C4-2B (cell line): ENCODE measurements around the gene SLC35A3.

ENCODE experiments used
- H3K27ac ChIP-seq: fragments of 450-650 bp; 2 replicates; pipeline ENCODE4 v1.5.1; 2017
- ZFX ChIP-seq: fragments of 450-650 bp; IDR thresholded peaks from 2 replicates; pipeline ENCODE4 v1.6.1; 2017
- TF ChIP-seq, protein P1 (sequence below): fragments of 450-650 bp; conservative IDR thresholded peaks from 2 replicates; pipeline ENCODE4 v1.5.1; 2017; ENCODE audit warnings: mild to moderate bottlenecking

SLC35A3 gene

DNA sequence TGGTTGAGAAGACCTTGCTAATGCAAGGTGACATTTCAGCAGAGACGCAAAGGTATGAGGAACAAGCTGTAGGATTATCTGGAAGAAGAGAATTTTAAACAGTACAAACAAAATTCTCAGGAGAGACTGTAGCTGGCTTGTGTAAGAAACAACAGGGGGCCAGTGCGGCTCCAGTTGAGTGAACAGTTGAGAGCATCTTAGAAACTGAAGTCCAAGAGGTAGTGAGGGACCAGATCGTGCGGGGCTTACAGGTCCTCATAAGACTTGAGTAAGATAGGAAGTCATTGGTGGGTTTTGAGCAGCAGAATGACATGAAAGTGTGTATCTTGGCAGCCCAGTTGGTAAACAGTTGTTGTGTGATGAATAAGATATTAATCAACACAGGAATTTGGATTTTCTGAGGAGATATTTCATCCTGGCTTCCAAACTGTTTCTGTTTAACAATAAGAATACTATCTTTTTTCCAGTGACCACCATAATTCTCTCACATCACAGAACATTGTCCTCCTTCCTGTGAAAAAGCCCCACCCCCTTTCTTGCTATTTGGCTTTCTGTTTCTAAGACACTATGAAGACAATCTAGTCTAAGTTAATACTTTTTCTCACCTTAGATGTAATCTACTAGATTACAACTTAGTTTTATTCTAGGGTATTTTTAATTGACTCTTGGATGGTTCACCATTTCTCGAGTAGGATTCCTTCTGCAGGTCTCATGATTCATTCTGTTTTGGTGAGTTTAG is 100.6 kb downstream of the SLC35A3 start:
- TF ChIP-seq, protein P1, sequence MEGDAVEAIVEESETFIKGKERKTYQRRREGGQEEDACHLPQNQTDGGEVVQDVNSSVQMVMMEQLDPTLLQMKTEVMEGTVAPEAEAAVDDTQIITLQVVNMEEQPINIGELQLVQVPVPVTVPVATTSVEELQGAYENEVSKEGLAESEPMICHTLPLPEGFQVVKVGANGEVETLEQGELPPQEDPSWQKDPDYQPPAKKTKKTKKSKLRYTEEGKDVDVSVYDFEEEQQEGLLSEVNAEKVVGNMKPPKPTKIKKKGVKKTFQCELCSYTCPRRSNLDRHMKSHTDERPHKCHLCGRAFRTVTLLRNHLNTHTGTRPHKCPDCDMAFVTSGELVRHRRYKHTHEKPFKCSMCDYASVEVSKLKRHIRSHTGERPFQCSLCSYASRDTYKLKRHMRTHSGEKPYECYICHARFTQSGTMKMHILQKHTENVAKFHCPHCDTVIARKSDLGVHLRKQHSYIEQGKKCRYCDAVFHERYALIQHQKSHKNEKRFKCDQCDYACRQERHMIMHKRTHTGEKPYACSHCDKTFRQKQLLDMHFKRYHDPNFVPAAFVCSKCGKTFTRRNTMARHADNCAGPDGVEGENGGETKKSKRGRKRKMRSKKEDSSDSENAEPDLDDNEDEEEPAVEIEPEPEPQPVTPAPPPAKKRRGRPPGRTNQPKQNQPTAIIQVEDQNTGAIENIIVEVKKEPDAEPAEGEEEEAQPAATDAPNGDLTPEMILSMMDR = no peak
- TF ChIP-seq ZFX = no peak

DNA sequence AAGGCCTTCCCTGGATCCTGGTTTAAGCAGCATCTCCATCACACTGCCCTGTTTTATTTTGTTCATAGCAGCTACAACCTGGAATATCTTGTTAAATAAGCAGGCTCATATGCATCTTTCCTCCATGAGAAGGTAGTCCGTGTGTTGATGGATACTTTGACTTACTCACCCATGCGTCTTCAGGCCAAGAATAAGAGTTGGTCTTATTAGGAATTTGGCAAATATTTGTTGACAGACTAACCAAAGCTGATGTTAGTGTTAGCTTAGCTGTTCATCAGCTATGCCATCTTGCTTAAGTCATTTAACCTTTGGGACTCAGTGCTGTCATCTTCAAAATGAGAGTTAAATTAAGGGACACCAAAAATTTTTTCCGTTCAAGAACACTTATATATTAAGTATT is 103.7 kb downstream of the SLC35A3 start:
- H3K27ac ChIP-seq = no peak overlapping the region
- no peak for TF ChIP-seq ZFX
- TF ChIP-seq, protein P1 = no peak

More for the DNA sequence above, 100.6 kb downstream of the SLC35A3 start:
- H3K27ac ChIP-seq = no peak overlapping the region

DNA sequence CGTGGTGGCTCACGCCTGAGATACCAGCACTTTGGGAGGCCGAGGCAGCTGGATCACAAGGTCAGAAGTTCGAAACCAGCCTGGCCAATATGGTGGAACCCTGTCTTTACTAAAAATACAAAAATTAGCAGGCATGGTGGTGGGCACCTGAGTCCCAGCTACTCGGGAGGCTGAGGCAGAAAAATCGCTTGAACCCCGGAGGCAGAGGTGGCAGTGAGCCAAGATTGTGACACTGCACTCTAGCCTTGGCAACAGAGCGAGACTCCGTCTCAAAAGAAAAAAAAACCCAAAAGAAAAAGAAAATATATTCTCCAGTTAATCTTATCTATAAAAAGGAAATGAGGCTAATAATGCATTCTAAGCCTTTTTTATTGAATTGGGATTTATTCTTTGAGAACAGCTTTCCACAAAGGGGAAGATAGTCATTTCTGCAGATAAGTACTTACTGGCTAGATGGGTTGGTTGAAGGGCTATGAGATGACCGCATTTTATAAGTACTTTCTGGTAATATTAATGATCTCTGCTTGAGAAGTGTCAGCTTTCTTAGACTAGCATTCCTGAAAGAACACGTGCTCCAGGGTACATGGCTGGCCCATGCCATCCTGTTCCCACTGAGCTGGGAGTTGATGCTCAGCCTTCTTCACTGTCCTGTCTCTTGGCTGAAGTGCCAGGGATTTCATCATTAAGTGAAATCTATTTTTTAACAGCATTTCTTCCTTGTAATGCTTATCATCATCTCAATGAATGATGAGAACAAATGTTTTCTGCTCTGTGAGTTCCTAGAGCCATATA is 105.0 kb downstream of the SLC35A3 start:
- TF ChIP-seq ZFX = no peak
- TF ChIP-seq, protein P1 = no peak
- no peak overlapping the region for H3K27ac ChIP-seq

DNA sequence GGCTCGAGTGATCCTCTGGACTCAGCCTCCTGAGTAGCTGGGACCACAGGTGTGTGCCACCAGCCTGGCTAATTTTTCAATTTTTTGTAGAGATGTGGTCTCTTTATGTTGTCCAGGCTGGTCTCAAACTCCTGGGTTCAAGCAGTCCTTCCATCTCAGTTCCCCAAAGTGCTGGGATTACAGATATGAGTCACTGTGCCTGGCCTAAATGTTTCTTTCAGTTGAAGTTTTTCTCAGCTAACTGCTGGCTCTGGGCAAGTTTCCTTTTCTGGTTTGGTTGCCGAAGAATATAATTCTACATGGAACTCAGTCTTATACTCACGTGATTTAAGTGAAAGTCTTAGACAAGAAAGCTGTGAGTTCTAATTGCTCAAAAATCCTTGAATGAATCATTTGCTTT is 106.0 kb downstream of the SLC35A3 start:
- no peak for TF ChIP-seq ZFX
- TF ChIP-seq, protein P1 = no peak
- no peak overlapping the region for H3K27ac ChIP-seq

DNA sequence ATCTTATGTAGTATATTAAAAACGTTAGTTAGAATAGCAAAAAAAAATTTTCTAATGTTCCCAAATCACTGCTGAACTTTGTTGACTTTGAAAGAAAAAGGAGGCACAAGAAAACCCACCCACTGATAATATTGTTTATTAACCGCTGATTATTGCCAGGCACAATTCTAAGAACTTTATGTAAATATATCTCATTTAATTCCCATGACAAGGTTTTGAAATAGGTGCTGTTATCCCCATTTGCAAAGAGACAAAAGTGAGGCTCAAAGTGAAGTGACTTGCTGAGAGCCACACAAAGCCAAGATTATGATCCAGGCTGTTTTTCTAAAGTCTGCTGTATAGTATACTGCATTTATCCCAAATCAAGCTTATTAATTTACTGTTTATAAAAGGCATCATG is 106.5 kb downstream of the SLC35A3 start:
- no peak for TF ChIP-seq ZFX
- TF ChIP-seq, protein P1 = no peak
- no peak overlapping the region for H3K27ac ChIP-seq

DNA sequence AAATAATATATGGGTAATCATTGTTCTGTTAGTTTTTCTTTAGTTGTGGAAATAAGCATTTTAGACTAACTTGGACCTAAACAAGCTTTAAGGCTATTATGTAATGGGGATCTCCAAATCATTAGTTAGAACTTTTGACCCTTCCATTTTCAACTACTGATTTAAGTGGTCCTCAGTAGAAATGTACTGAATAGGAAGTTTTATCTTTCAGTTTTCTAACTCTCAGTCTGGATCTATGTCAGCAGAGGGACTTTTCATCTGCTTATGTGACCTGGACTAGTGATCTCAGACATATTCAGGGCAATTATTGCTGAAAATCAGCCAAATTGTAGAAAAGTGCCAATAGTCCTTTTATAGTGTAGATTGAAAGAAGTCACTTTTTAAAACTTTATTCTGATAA is 106.9 kb downstream of the SLC35A3 start:
- no peak overlapping the region for H3K27ac ChIP-seq
- TF ChIP-seq ZFX = no peak
- TF ChIP-seq, protein P1 = no peak

DNA sequence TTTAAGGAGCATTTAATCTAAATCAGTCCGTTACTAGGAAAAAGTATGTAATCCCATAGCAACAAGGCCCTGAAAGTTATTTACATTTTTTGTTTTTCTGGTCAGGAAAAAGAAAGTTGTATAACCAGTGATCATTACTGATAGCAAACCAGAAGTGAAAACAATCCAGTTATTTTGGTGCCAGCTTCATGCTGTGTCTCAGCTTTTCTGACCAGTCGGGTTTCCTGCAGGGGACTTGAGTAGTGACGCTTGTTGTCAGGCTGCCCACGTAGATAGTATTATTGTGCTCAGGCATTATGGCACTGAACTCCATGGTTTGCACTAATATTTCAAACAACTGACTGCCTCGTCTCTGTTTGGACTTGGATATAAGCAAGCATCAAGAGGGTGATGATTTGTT is 107.7 kb downstream of the SLC35A3 start:
- no peak for TF ChIP-seq ZFX
- TF ChIP-seq, protein P1 = no peak

More for the DNA sequence above, 107.7 kb downstream of the SLC35A3 start:
- no peak overlapping the region for H3K27ac ChIP-seq
